ENCODE results near the gene LEKR1.

DNA sequence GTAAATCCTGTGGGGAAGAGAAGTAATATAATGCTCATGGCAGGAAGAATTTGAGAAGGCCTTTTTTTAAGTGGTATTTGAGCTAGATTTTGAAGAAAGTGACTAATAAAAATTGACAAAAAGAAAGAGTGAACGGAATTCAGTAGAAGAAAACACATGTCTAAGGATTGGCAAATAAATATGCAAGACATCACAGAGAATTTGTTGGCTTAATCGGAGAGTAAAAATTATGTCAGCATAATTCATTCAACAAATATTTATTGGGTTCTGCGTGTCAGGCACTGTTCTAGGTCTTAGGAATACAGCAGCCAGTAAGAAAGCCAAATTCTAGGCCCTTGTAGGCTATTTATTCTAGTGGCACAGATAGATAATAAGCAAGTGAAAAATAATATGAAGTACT is 33.6 kb upstream of the LEKR1 start:
- TF ChIP-seq, protein P1, sequence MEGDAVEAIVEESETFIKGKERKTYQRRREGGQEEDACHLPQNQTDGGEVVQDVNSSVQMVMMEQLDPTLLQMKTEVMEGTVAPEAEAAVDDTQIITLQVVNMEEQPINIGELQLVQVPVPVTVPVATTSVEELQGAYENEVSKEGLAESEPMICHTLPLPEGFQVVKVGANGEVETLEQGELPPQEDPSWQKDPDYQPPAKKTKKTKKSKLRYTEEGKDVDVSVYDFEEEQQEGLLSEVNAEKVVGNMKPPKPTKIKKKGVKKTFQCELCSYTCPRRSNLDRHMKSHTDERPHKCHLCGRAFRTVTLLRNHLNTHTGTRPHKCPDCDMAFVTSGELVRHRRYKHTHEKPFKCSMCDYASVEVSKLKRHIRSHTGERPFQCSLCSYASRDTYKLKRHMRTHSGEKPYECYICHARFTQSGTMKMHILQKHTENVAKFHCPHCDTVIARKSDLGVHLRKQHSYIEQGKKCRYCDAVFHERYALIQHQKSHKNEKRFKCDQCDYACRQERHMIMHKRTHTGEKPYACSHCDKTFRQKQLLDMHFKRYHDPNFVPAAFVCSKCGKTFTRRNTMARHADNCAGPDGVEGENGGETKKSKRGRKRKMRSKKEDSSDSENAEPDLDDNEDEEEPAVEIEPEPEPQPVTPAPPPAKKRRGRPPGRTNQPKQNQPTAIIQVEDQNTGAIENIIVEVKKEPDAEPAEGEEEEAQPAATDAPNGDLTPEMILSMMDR (IDR thresholded peaks at IDR 0.05; ENCODE audit: extremely low read depth in 1 of 2, insufficient read depth in 1 of 2, low read depth in 1 of 2, low read length in 2 of 2): no peak
- TF ChIP-seq POLR2AphosphoS5 (IDR thresholded peaks at IDR 0.05; ENCODE audit: insufficient read depth, low read depth, low read length) (no peak), POLR2A (IDR thresholded peaks at IDR 0.05; ENCODE audit: low read depth, low read length) (no peak), MYC (IDR thresholded peaks at IDR 0.05; ENCODE audit: low read depth, low read length) (no peak)

Measured in endothelial cell of umbilical vein (primary cell).